ENCODE results near the gene MYBPC1.

- TF ChIP-seq BRCA1 (CRISPR knock-in tag; IDR thresholded peaks at IDR 0.05) (no peak), ZNF670 (CRISPR knock-in tag; IDR thresholded peaks at IDR 0.05; ENCODE audit: borderline replicate concordance) (no peak), TCF7 (IDR thresholded peaks at IDR 0.05; ENCODE audit: low read depth) (no peak), RAD21 (CRISPR knock-in tag; IDR thresholded peaks at IDR 0.05) (no peak), RFXAP (CRISPR knock-in tag; IDR thresholded peaks at IDR 0.05; ENCODE audit: borderline replicate concordance) (no peak), WIZ (CRISPR knock-in tag; IDR thresholded peaks at IDR 0.05) (no peak), ZNF737 (CRISPR knock-in tag; IDR thresholded peaks at IDR 0.05; ENCODE audit: borderline replicate concordance) (no peak), RARA (CRISPR knock-in tag; IDR thresholded peaks at IDR 0.05) (no peak), MAFK (conservative IDR thresholded peaks at IDR 0.05 in 1 of 2, IDR thresholded peaks at IDR 0.05 in 1 of 2; ENCODE audit: low read length in 2 of 2) (no peak), MLX (CRISPR knock-in tag; IDR thresholded peaks at IDR 0.05) (no peak)
These were observed 85.5 kb downstream of the MYBPC1 start for GRCh38 chr12:101680240-101680639.
